Chondrocyte (in vitro differentiated cells): ENCODE results near the gene SAYSD1. TPM values are rescaled to one million over a fixed set of nuclear protein-coding genes. Genes with fewer than 3 reads are reported as not detected.

ENCODE experiments used
- DNase-seq: peaks from one replicate; pipeline ENCODE4 v3.0.0; 2021; ENCODE audit warnings: mixed read lengths, low spot score
- H3K27ac Mint-ChIP-seq: one replicate; pipeline ENCODE4 v1.8.0; 2021; ENCODE audit warnings: mild to moderate bottlenecking, moderate library complexity, mixed read lengths; ENCODE audit not compliant: unreplicated experiment
- H3K27me3 Mint-ChIP-seq: 2 replicates; pipeline ENCODE4 v1.8.0; 2021; ENCODE audit warnings: low read depth, mixed read lengths
- H3K36me3 Mint-ChIP-seq: 2 replicates; pipeline ENCODE4 v1.8.0; 2021; ENCODE audit warnings: low read depth, mixed read lengths
- H3K4me1 Mint-ChIP-seq: 2 replicates; pipeline ENCODE4 v1.8.0; 2021; ENCODE audit warnings: low read depth, mild to moderate bottlenecking, mixed read lengths
- H3K4me3 Mint-ChIP-seq: one replicate; pipeline ENCODE4 v1.8.0; 2021; ENCODE audit warnings: mild to moderate bottlenecking, moderate library complexity, mixed read lengths; ENCODE audit not compliant: unreplicated experiment
- H3K9me3 Mint-ChIP-seq: 2 replicates; pipeline ENCODE4 v1.8.0; 2021; ENCODE audit warnings: low read depth, mixed read lengths
- total RNA-seq: library from RNA; stranded (reverse); gene quantifications from 3 replicates; pipeline ENCODE4 v1.2.1, GENCODE V29; 2021
- TF ChIP-seq, protein P1 (sequence below): fragments of 200-600 bp; sonication (generic); IDR thresholded peaks from 2 replicates; pipeline ENCODE4 v1.5.0; 2021; ENCODE audit warnings: antibody characterized with exemption, mild to moderate bottlenecking, moderate library complexity

The SAYSD1 gene
- total RNA-seq, 1 donor from 2014 or later: 13.9 TPM

- Mint-ChIP-seq H3K36me3 (no peaks in the 10 kb centered on the region), H3K27me3 (peaks cover 25% of the 10 kb centered on the region), H3K4me1 (no peaks in the 10 kb centered on the region), H3K4me3 (no peak overlapping the region), H3K9me3 (no peaks in the 10 kb centered on the region), H3K27ac (no peak overlapping the region)
- TF ChIP-seq, protein P1, sequence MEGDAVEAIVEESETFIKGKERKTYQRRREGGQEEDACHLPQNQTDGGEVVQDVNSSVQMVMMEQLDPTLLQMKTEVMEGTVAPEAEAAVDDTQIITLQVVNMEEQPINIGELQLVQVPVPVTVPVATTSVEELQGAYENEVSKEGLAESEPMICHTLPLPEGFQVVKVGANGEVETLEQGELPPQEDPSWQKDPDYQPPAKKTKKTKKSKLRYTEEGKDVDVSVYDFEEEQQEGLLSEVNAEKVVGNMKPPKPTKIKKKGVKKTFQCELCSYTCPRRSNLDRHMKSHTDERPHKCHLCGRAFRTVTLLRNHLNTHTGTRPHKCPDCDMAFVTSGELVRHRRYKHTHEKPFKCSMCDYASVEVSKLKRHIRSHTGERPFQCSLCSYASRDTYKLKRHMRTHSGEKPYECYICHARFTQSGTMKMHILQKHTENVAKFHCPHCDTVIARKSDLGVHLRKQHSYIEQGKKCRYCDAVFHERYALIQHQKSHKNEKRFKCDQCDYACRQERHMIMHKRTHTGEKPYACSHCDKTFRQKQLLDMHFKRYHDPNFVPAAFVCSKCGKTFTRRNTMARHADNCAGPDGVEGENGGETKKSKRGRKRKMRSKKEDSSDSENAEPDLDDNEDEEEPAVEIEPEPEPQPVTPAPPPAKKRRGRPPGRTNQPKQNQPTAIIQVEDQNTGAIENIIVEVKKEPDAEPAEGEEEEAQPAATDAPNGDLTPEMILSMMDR: no peak
- peak; percentile 51 for DNase-seq
Measured at GRCh38 chr6:39077882-39078594, 36.9 kb downstream of the SAYSD1 start.

GRCh38 chr6:39076623-39077535 is 38.1 kb downstream of the SAYSD1 start:
- TF ChIP-seq, protein P1: no peak
- Mint-ChIP-seq H3K4me3 (no peak overlapping the region), H3K27me3 (peaks cover 19% of the 10 kb centered on the region), H3K4me1 (no peaks in the 10 kb centered on the region), H3K9me3 (no peaks in the 10 kb centered on the region), H3K36me3 (no peaks in the 10 kb centered on the region), H3K27ac (no peak overlapping the region)
- peak; percentile 39 for DNase-seq

DNA sequence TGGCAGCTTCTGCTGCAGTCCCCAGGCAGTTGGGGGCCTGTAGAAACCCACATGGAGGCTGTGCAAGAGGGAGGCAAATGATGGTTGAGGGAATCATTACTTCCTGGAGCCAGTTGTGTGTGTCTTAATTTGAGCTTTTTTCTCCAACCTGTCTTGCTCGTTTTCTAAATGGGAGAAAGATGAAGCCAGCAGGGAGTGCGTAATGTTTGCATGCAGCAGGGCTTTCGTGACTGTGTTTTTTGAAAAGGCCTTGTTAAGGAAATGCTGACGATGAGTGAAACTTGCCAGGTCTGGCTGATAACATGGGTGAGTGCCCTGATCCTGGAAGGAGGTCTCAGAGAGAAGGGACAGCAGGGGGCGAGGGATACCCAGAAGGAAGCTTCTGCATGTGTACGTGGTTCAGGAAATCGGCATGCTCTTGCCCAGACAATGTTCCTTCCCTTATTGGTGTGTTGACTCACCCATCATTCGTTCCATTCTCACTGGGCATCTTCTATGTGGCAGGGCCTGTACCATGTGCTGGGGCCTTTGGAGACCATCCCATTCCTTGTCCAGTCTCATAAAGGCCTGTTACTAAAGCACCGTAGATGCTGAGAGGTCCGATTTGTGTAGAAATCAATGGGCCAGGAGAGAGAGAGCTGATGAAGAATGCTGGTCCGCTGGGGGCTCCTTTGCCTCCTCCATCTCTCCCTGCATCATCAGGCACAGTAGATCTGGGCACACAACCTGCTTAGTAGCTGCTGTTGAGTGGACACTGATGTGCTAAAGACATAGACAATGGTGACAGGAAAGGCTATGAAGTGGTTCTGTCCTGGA is 39.0 kb downstream of the SAYSD1 start:
- no peak overlapping the region for H3K27ac Mint-ChIP-seq
- DNase-seq: no peak
- peaks cover 18% of the 10 kb centered on the region for H3K27me3 Mint-ChIP-seq
- no peaks in the 10 kb centered on the region for H3K36me3 Mint-ChIP-seq
- H3K4me1 Mint-ChIP-seq: no peaks in the 10 kb centered on the region
- H3K9me3 Mint-ChIP-seq: no peaks in the 10 kb centered on the region
- TF ChIP-seq, protein P1: no peak
- H3K4me3 Mint-ChIP-seq: no peak overlapping the region

DNA sequence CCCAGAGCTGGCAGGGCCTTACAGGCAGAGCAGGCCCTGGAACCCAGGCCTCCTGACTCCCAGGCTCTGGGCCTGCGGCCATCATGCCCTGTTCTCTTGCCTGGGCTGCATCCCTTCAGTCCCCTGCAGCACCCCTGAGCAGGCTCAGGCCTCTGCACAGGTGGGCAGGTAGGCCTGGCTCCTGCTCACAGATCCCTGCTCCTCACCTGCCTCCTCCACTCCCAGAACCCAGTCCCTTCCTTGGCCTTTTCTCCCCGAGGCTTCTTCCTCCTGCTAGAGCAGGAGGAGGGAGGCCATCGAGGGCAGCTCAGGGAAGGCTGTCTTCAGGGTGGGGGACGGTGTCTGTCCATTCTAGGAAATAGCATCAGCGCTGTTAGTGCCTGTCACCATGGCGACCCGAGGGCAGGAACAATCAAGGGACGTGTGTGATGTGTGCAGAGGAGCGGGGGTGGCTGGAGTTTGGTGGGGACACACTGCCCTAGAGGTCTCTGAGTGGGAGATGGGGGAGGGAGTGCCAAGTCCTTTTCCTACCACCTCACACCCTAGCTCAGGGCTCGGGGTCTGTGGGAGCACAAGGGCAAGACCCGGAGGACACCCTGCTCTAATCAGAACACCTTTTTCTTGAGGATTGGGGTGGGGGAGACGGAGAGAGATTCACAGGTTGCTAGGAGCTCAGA is 39.8 kb downstream of the SAYSD1 start:
- Mint-ChIP-seq H3K4me1 (no peaks in the 10 kb centered on the region), H3K27me3 (peaks cover 18% of the 10 kb centered on the region), H3K4me3 (no peak overlapping the region), H3K9me3 (peaks cover 4% of the 10 kb centered on the region), H3K27ac (no peak overlapping the region), H3K36me3 (no peaks in the 10 kb centered on the region)
- TF ChIP-seq, protein P1: no peak
- DNase-seq: peak; percentile 75
